NOMO-1 treated with DMSO at 0.1 percent for 48 hours (cell line): ENCODE data around the gene MRPL4.

Source experiments
- DNase-seq: peaks from one replicate; lab custom pipeline; 2025; ENCODE audit not compliant: unreplicated experiment; lab: John Stamatoyannopoulos, UW

MRPL4 gene

GRCh38 chr19:10251792-10252694 is at the start of gene MRPL4:
Gene MRPL4 (plus strand): TSS chr19:10252214. CDS start chr19:10252254, 40 bp downstream.
- peak; percentile 100 for DNase-seq

- no peak for DNase-seq
These were observed 48.3 kb upstream of the MRPL4 start for GRCh38 chr19:10203686-10204085.

- no peak for DNase-seq
These were observed 46.4 kb upstream of the MRPL4 start for GRCh38 chr19:10205636-10206035.

GRCh38 chr19:10206226-10206885 is 45.7 kb upstream of the MRPL4 start:
- no peak for DNase-seq

- DNase-seq = no peak
These were observed 45.0 kb upstream of the MRPL4 start for GRCh38 chr19:10207026-10207425.

GRCh38 chr19:10209315-10209714 is 42.7 kb upstream of the MRPL4 start:
- DNase-seq = peak; percentile 27

GRCh38 chr19:10211061-10211460 is 41.0 kb upstream of the MRPL4 start:
- peak; percentile 31 for DNase-seq

GRCh38 chr19:10211691-10212090 is 40.3 kb upstream of the MRPL4 start:
- no peak for DNase-seq

GRCh38 chr19:10214784-10215183 is 37.2 kb upstream of the MRPL4 start:
- DNase-seq = no peak

GRCh38 chr19:10217085-10217484 is 34.9 kb upstream of the MRPL4 start:
- no peak for DNase-seq

- DNase-seq = peak; percentile 10
These were observed 32.3 kb upstream of the MRPL4 start for GRCh38 chr19:10219678-10220077.

- no peak for DNase-seq
These were observed 31.3 kb upstream of the MRPL4 start for GRCh38 chr19:10220695-10221094.

- peak; percentile 27 for DNase-seq
These were observed 29.7 kb upstream of the MRPL4 start for GRCh38 chr19:10222201-10222890.

- no peak for DNase-seq
These were observed 28.4 kb upstream of the MRPL4 start for GRCh38 chr19:10223488-10224213.

- DNase-seq = no peak
These were observed 27.7 kb upstream of the MRPL4 start for GRCh38 chr19:10224337-10224736.

- DNase-seq = no peak
These were observed 26.0 kb upstream of the MRPL4 start for GRCh38 chr19:10226021-10226375.

GRCh38 chr19:10226376-10227025 is 25.5 kb upstream of the MRPL4 start:
- no peak for DNase-seq

- no peak for DNase-seq
These were observed 24.7 kb upstream of the MRPL4 start for GRCh38 chr19:10227026-10227971.

- DNase-seq = peak; percentile 33
These were observed 23.6 kb upstream of the MRPL4 start for GRCh38 chr19:10228393-10228792.
